HEK293T (cell line): ENCODE data around the gene CHTOP.

ENCODE experiments used
- BHLHE40 ChIP-seq: fragments of 450-650 bp; IDR thresholded peaks from 2 replicates; pipeline ENCODE4 v1.6.1; 2016; ENCODE audit warnings: mild to moderate bottlenecking, moderate library complexity, borderline replicate concordance
- CTBP1 ChIP-seq: fragments of 450-650 bp; IDR thresholded peaks from 2 replicates; pipeline ENCODE4 v1.6.1; 2016; ENCODE audit warnings: borderline replicate concordance
- ELF4 ChIP-seq: fragments of 450-650 bp; IDR thresholded peaks from 2 replicates; pipeline ENCODE4 v1.6.1; 2017; ENCODE audit warnings: antibody characterized with exemption
- FOXA1 ChIP-seq: fragments of 450-650 bp; IDR thresholded peaks from 2 replicates; pipeline ENCODE4 v1.6.1; 2016; ENCODE audit warnings: mild to moderate bottlenecking
- FOXK2 ChIP-seq: fragments of 450-650 bp; IDR thresholded peaks from 2 replicates; pipeline ENCODE4 v1.6.1; 2016; ENCODE audit warnings: mild to moderate bottlenecking
- SP1 ChIP-seq: fragments of 450-650 bp; IDR thresholded peaks from 2 replicates; pipeline ENCODE4 v1.6.1; 2017
- SUZ12 ChIP-seq: fragments of 450-650 bp; IDR thresholded peaks from 2 replicates; pipeline ENCODE4 v1.6.1; 2016; ENCODE audit warnings: mild to moderate bottlenecking
- TARDBP ChIP-seq: fragments of 450-650 bp; IDR thresholded peaks from 2 replicates; pipeline ENCODE4 v1.6.1; 2016
- ZNF384 ChIP-seq: fragments of 450-650 bp; IDR thresholded peaks from 2 replicates; pipeline ENCODE4 v1.6.1; 2016
- TF ChIP-seq, protein P1 (sequence below): fragments of 450-650 bp; IDR thresholded peaks from 2 replicates; pipeline ENCODE4 v1.6.1; 2016

DNA sequence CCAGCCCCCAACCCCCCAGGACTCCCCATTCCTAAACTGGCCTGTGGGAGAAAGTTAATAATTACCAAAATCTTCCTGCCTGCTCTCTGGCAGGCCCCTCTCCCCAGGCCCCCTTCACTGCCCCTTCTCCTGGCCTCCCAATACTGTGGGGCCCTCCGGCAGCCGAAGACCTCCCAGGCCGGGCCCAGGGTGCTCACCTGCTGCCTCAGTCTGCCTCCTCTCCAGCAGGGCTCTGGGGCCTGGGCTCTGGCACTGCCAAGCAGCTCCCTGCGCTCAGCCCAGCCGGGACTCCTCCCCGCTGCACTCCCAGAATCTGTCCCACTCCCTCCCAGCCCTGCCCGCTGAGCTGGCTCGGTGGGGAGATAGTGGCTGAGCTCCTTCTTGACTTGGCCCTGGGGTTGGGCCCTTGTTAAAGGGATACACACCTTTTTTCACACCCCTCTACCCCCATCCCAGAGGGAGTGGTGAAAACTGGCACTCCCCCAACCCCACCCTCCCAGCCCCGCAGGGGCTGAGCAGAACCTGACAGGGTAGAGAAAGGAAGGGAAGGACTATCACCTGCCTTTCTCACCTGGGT lies 21.0 kb upstream of the CHTOP start, which contains the start of gene S100A16:
- TF ChIP-seq SUZ12 (no peak), TARDBP (no peak), CTBP1 (no peak), FOXK2 (no peak), SP1 (no peak), BHLHE40 (no peak), FOXA1 (no peak), ZNF384 (no peak), ELF4 (no peak)
- TF ChIP-seq, protein P1, sequence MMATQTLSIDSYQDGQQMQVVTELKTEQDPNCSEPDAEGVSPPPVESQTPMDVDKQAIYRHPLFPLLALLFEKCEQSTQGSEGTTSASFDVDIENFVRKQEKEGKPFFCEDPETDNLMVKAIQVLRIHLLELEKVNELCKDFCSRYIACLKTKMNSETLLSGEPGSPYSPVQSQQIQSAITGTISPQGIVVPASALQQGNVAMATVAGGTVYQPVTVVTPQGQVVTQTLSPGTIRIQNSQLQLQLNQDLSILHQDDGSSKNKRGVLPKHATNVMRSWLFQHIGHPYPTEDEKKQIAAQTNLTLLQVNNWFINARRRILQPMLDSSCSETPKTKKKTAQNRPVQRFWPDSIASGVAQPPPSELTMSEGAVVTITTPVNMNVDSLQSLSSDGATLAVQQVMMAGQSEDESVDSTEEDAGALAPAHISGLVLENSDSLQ: no peak
